GM18867 (cell line): ENCODE data around the gene NEUROD1.

Experiments
- ATAC-seq: cut with Tn5 transposase; IDR thresholded peaks from one replicate; pipeline ENCODE4 v1.9.1; 2021; ENCODE audit warnings: mild to moderate bottlenecking, moderate library complexity; ENCODE audit not compliant: unreplicated experiment

NEUROD1 gene

GRCh38 chr2:181680937-181681811, 857 bp upstream of the NEUROD1 start:
- ATAC-seq, result no peak

GRCh38 chr2:181679544-181679979, 755 bp downstream of the NEUROD1 start:
- no peak for ATAC-seq

- no peak for ATAC-seq
Measured at GRCh38 chr2:181678861-181679543, 1.3 kb downstream of the NEUROD1 start.

GRCh38 chr2:181677912-181678586, 2.3 kb downstream of the NEUROD1 start:
- ATAC-seq, result no peak

- no peak for ATAC-seq
Measured at GRCh38 chr2:181675254-181675653, 5.1 kb downstream of the NEUROD1 start.

- ATAC-seq, result no peak
Measured at GRCh38 chr2:181674461-181674860, 5.9 kb downstream of the NEUROD1 start.

GRCh38 chr2:181673173-181673572, 7.1 kb downstream of the NEUROD1 start:
- peak; percentile 35 for ATAC-seq

- peak; percentile 80 for ATAC-seq
Measured at GRCh38 chr2:181672255-181673008, 7.9 kb downstream of the NEUROD1 start.

- no peak for ATAC-seq
Measured at GRCh38 chr2:181670632-181671031, 9.7 kb downstream of the NEUROD1 start.

GRCh38 chr2:181667234-181667633, 13.1 kb downstream of the NEUROD1 start:
- ATAC-seq, result no peak

GRCh38 chr2:181662287-181662686, 18.0 kb downstream of the NEUROD1 start:
- no peak for ATAC-seq

- no peak for ATAC-seq
Measured at GRCh38 chr2:181660181-181660580, 20.1 kb downstream of the NEUROD1 start.

GRCh38 chr2:181658444-181658843, 21.9 kb downstream of the NEUROD1 start:
- no peak for ATAC-seq

- no peak for ATAC-seq
Measured at GRCh38 chr2:181657379-181657778, 22.9 kb downstream of the NEUROD1 start.

- ATAC-seq, result peak; percentile 93
Measured at GRCh38 chr2:181656450-181657291, 23.6 kb downstream of the NEUROD1 start, which contains the start of gene CERKL. CERKL (minus strand) TSS chr2:181657105; CDS start chr2:181657006, 99 bp downstream.

GRCh38 chr2:181655519-181655918, 24.8 kb downstream of the NEUROD1 start:
- no peak for ATAC-seq

- no peak for ATAC-seq
Measured at GRCh38 chr2:181649436-181649979, 30.8 kb downstream of the NEUROD1 start.

- peak; percentile 75 for ATAC-seq
Measured at GRCh38 chr2:181648478-181649155, 31.7 kb downstream of the NEUROD1 start.
